Fibroblast of skin of right biceps (primary cell): ENCODE measurements around the gene OPN4.

Experiments used
- DNase-seq: peaks from one replicate; pipeline ENCODE4 v3.0.0-alpha.2; 2013

The OPN4 gene

DNA sequence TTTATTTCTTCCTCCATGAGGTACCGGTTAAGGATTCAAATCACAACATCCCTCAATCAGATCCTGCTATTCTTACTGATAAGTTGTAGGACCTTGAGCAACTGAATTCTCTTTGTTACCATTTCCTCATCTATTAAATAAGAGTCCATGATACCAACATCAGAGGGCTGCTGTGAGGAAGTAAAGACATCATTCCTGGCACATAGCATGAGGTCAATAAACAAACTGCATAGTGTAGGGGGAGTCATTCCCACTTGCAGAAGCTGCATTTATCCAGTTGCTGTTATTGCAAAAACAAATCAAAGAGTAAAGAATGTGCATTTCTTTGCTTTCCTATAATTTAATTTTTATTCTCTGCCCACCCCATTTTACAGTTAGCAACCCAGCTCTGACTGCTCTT, 50.8 kb downstream of the OPN4 start:
- DNase-seq = no peak

DNA sequence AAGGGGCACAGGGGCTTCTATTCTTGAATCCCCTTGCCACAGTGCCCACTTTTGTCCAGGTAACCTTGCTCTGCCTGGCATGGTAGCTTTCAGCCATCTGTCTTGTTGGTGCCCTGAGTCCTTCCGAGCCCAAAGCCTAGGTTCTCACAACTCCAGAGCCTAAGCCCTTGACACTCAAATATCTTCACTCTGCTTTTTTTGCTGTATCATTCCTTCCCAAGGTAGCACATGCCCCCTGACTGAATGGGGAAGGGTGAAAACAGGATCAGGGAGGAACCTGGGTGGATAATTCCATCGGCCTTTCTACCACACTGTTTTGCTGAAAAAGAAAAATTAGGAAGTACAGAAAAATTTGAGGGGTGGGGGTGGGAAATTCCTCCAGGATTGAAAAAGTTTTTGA, 51.6 kb downstream of the OPN4 start:
- DNase-seq = no peak

DNA sequence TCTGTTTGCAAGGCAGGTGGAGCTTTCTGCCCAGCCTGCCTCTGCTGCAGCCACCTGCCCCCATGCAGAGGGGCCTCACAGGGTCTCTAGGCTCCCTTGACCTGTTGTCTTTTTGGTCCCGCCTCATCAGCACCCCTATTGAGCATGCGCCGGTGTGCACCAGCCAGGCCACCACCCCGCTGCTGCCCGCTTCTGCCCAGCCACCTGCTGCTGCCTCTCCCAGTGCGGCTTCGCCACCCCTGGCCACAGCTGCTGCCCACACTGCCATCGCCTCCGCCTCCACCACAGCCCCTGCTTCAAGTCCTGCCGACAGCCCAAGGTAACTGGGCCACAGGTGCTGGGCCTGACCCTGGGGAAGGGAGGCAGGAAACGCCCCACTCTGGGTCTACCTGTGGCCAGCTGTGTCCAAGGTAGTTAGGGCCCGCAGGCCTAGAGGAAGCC, 52.1 kb downstream of the OPN4 start:
- DNase-seq = no peak

DNA sequence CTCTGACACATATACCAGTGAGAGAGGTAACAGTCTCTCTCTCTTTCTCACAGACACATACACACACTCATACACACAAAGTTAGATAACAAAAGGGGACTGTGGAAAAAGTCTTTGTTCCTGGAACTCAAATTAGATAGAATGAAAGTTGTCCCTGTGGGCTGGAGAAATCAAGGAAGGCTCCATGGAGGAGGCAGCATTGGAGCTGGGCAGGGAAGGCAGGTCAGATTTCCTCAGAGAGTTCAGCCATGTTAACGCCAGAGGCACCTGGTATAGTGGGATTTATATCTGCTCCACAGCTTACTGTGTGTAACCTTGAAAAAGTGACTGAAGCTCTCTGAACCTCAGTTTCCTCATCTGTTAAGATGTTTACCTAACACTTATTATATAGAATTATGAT, 52.6 kb downstream of the OPN4 start:
- no peak for DNase-seq

DNA sequence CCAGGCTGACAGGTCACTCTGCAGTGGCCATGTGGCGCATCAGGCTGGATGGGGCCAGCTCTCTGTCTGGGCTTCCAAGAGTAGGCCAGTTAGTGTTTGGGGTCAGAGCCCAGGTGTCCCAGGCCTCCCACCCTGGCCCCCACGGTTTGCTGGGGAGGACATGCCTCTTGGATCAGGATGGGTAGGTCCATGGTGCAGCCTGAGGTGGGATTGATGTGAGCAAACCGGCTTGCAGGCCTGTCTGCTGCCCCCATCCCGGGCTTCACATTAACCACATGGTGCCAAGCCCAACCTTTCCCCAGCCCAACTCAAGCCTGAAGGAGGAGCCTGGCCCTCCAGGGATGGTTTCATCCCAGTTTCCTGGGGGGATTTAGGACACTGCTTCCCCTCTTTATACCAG, 53.2 kb downstream of the OPN4 start:
- no peak for DNase-seq

DNA sequence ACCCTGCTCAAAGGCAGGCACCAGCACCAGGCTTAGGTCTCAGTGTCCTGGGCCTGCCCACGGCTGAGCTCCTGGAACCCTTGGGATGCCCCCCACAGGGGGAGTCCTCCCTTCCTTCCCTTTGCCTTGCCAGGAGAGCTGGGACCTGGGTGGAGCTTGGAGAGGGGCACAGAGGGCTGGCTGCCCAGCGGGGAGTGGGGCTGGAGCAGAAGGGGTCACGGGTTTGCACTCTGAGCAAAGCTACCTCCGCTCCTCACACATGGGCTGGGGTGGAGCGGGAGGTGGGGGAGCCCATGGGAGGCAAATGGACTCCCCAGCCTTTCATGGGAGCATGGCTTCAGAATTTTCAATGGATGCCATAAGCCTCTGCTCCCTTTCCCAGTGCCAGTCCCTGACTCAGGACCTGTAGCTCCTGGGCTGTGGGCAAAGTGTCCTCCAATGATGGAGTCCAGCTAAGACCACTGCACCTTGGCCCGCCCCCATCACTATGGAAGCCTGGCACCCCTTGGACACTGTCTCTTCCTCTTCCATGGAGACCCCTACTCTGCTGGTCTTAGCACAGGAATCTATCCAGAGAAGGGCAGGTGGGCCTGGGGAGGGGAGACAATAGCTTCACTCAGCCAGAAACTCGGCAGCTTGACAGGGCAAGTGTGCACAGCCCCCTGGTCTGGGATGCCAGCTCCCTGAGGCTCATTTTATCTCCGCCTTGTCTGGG, 53.9 kb downstream of the OPN4 start:
- no peak for DNase-seq

DNA sequence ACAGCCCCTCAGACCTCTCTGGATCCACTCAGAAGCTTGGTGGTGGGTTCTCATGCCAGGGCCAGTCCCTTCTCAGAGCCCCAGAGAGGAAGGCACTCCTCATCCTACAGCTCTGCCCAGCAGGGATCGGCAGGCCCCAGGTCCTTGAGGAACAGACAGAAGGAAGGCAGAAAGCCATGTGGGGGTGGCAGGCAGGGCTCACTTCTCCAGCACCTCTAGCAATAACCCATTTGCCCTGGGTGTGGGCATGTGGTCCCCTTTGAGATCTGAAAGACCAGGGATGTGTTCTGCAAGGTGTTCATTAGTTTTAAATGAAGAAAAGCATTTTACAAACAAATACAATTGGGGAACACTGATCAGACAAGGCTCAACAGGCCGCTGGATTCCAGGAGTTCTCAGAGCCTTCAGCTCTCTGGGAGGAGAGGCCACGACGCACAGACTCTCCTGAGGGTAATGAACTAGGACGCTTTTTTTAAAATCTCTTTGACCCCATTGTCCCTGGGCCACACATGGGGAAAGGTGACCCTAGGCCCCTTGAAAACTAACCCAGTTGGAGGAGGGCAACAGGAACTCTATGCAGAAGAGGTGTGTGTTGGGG, 54.5 kb downstream of the OPN4 start:
- DNase-seq = no peak

DNA sequence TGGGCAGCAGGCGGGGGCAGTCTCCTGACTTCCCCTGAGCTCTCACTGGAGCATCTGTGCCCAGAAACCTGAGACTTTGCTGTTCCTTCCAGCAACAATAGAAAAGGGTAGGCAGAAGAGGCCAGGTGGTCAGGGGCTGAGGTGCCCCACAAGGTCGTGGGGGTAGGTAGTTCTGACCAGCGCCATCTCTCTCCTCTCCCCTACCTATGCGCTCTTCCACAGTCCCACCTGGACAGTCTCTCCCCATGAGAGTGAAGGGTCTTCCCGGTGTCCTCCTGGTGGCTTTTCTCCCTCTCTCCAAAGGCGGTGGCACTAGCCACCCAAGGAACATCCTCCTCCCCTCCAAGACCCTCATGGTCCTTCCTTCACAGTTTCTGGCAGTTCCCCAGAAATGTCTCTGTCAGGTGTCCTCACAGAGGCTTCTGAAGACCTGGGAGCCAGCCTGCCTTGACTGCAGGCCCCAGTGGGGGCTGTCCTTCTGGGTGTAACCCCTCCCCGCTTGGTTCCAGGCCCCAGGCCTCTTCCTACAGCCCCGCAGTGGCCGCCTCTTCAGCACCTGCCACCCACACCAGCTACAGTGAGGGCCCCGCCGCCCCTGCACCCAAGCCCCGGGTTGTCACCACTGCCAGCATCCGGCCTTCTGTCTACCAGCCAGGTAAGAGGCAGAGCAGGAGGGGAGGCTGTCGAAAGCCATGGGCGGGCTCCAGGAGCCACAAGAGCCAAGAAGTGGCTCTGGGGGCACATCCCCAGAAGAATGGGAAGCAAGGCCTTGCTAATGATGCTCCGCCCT, 55.2 kb downstream of the OPN4 start:
- no peak for DNase-seq

DNA sequence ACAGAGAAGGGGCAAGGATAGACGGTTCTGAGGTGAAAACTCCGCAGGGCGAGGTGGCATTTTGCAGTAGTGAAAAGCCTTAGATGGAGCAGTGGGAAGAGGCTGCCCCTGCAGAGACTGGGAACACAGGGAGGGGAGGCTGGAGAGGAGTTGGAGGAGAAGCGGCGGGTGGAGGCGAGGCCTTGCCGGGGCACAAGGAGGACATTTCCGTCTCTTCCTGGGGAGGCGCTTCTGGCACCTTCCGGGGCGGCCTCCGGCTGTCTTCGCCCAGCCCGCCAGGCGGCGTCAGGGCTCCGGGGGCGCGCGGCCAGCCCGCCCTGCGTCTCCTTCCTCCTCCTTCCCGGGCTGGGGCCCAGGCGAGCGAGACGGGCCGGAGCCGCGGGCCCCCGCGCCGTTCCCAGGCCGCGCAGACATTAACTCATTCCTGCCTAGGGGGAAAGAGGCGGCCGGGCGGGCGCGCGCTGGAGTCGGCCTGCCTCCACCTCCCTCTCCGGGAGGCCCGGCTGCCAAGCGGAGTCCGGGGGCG, 56.7 kb downstream of the OPN4 start:
- DNase-seq = peak; percentile 93

DNA sequence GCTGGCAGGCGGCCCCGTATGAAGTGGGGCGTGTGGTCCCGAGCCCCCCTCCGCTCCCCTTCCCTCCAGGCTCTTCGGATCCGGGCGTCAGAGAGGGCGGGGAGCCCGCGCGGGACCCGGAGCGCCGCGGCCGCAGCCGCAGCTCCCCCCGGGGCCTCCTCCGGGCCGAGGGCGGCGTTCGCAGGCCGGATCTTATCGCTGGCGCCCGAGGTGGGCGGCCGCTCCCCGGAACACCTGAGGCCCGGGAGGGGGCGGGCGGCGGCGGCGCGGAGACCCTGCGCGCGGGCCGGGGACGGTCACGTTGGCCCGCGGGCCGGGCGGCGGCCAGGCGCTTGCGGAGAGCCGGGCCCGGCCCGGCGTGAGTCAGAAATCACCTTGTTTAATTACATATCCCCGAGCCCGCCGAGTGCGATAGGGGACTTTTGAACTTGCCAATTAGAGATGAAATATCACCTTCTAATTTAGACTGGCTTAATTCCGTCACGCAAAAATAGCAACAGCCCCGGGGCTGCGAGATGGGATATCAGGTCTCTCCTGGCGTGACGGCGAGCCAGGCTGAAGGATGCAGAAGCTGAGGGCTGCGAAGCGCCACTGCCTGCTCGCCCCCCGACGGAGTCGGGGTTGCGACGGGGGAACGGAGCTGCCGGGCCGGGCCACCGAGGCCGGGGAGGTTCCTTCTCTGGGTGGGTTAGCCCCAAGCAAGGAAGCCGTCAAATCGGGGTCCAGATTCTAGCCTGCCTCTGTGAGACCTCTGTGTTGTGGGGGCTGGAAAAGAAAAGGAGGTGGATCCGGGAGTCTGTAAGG, 57.4 kb downstream of the OPN4 start:
- peak; percentile 56 for DNase-seq

DNA sequence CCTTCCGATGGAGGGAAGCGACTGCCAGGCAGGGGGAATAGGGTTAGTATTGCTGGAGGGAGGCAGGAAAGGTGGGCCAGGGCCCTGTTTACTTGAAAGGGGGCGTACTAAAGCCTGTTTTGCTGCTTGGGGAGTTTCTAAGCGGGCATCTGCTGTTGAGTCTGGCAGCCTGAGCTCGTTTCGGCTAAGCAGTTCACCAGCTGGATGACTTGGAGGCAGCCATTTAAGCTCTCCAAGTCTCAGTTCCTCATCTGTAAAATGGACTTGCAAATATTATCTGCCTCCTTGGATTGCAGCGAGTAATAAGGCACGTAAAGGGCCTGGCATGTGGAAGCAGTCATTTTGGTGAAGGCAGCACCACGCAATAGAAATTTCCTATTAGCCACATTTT, 58.0 kb downstream of the OPN4 start:
- no peak for DNase-seq

DNA sequence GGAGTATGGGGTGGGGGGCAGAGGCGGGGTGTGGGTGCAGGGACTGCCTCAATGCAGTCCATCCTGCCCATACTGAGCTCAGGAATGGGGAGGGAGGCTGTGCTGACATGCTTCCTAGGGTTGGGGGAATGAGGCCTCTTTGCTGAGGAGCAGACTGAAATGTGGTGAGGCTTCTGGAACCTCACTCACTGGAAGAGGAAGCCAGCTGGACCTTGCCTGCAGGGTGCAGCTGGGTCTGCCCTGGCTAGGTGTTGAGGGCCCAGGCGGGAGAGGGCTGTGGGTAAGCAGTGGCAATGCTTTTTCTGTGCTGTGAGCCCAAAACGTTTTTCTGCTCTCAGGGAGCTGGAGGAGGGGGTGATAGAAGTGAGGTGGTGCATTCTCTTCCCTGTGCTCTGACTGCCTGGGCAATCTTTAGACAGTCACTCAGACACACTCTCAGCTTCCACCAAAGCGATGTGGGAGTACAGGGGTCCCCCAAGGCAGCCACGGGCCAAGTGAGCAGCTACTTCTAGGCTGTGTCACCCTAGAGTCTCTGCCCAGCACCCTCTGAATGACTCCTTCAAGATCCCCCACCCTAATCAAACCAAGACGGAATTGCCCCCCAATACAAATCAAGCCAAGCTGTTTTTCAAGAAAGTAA, 60.9 kb downstream of the OPN4 start:
- no peak for DNase-seq

DNA sequence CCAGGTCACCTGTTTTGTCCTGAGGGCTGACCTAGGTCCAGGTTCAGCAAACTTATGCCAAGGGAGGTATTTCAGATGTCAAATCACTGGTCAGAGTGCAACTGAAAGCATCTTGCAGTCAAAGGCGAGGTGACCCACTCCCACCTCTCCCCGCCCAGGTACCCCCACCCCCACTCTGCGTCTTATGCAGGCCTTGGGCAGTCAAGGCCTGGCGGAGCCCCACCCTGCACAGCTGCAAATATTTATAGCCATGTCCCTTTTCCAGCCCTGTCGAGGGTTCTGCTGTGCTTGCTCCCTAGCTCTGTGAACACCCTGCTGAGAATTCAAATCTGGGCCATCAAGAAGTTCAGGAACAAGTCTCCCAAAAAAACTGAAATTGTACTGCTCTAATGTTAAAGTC, 61.5 kb downstream of the OPN4 start:
- no peak for DNase-seq
